Measurements from ENCODE around the gene DGKZ. TPM values are rescaled to one million over a fixed set of nuclear protein-coding genes. Genes with fewer than 3 reads are reported as not detected.
A peak's percentile ranks its signal among the peaks of the same experiment; 100 is the strongest.

Gene DGKZ
- total and polyA plus RNA-seq, 2 experiments from 2014 or later: 45.1 to 170 TPM

GRCh38 chr11:46387919-46388618 lies 40.8 kb downstream of the DGKZ start:
- peaks cover 49% of the 10 kb centered on the region for H3K27me3 ChIP-seq (ENCODE audit: insufficient read depth)
- H3K79me2 ChIP-seq (replicated peaks; ENCODE audit: insufficient read depth): no peaks in the 10 kb centered on the region
- peaks cover 19% of the 10 kb centered on the region for H3F3A ChIP-seq (replicated peaks; ENCODE audit: low read depth)
- no peaks in the 10 kb centered on the region; the same call in 1 of the 3 replicates for H3K9me3 Mint-ChIP-seq
- peaks cover 36% of the 10 kb centered on the region for H3K4me1 ChIP-seq (ENCODE audit: insufficient read depth)
- no peaks in the 10 kb centered on the region; the same call in 1 of the 2 replicates for H3K36me3 ChIP-seq (ENCODE audit: insufficient read depth)
- TF ChIP-seq CREB1 (CRISPR knock-in tag; IDR thresholded peaks at IDR 0.05; ENCODE audit: low read depth) (no peak), EZH2phosphoT487 (IDR thresholded peaks at IDR 0.05; ENCODE audit: unreplicated experiment) (no peak), JUNB (IDR thresholded peaks at IDR 0.05; ENCODE audit: unreplicated experiment) (no peak)
- H3K27ac Mint-ChIP-seq: no peak overlapping the region
- H3K4me1 Mint-ChIP-seq: peaks cover 36% of the 10 kb centered on the region
- H3K27ac ChIP-seq (ENCODE audit: low read depth): no peak overlapping the region
- H3K4me2 ChIP-seq: peak overlapping the region; percentile 88
- H3K9me2 ChIP-seq (ENCODE audit: insufficient read depth): no peaks in the 10 kb centered on the region
- H3K4me3 Mint-ChIP-seq: peak overlapping the region; percentile 69; the same call in 1 of the 3 replicates
- peaks cover 60% of the 10 kb centered on the region for H3K27me3 Mint-ChIP-seq (ENCODE audit: insufficient read depth, low read depth, poor library complexity)
- peak overlapping the region; percentile 76; the same call in 1 of the 2 replicates for H3K4me3 ChIP-seq
- no peak overlapping the region for H2AFZ ChIP-seq
- DNase-seq (ENCODE audit: low spot score) (peak; percentile 34), ATAC-seq (no peak)
- peaks cover 7% of the 10 kb centered on the region for H4K20me1 ChIP-seq (replicated peaks; ENCODE audit: insufficient read depth)
- H3K36me3 Mint-ChIP-seq (ENCODE audit: low read depth): peaks cover 11% of the 10 kb centered on the region

GRCh38 chr11:46388619-46389449 lies 41.6 kb downstream of the DGKZ start:
- no peak overlapping the region for H2AFZ ChIP-seq
- H3K27ac Mint-ChIP-seq: no peak overlapping the region
- no peaks in the 10 kb centered on the region for H3K79me2 ChIP-seq (replicated peaks; ENCODE audit: insufficient read depth)
- H3K4me1 ChIP-seq (ENCODE audit: insufficient read depth): peaks cover 29% of the 10 kb centered on the region
- peaks cover 67% of the 10 kb centered on the region for H3K27me3 Mint-ChIP-seq (ENCODE audit: insufficient read depth, low read depth, poor library complexity)
- peaks cover 33% of the 10 kb centered on the region for H3K4me1 Mint-ChIP-seq
- H4K20me1 ChIP-seq (replicated peaks; ENCODE audit: insufficient read depth): peaks cover 7% of the 10 kb centered on the region
- peak overlapping the region; percentile 88 for H3K4me2 ChIP-seq
- no peaks in the 10 kb centered on the region for H3K36me3 ChIP-seq (ENCODE audit: insufficient read depth)
- no peaks in the 10 kb centered on the region; the same call in 1 of the 3 replicates for H3K9me3 Mint-ChIP-seq
- DNase-seq (ENCODE audit: low spot score): peak; percentile 28
- H3K27ac ChIP-seq (ENCODE audit: low read depth): no peak overlapping the region
- peaks cover 57% of the 10 kb centered on the region for H3K27me3 ChIP-seq (ENCODE audit: insufficient read depth)
- ATAC-seq: peak; percentile 1; the same call in 1 of the 3 replicates
- H3K36me3 Mint-ChIP-seq (ENCODE audit: low read depth): peaks cover 4% of the 10 kb centered on the region; the same call in 2 of the 3 replicates
- peak overlapping the region; percentile 69 for H3K4me3 Mint-ChIP-seq
- TF ChIP-seq POLR2AphosphoS5 (IDR thresholded peaks at IDR 0.05; ENCODE audit: low read depth) (no peak), CREB1 (CRISPR knock-in tag; IDR thresholded peaks at IDR 0.05; ENCODE audit: low read depth) (no peak), REST (IDR thresholded peaks at IDR 0.05; ENCODE audit: unreplicated experiment) (no peak), EZH2phosphoT487 (IDR thresholded peaks at IDR 0.05; ENCODE audit: unreplicated experiment) (no peak), CTCF (conservative IDR thresholded peaks at IDR 0.05; ENCODE audit: low read depth in 2 of 2) (no peak), ZNF114 (CRISPR knock-in tag; IDR thresholded peaks at IDR 0.05) (no peak), STAT1 (IDR thresholded peaks at IDR 0.05; ENCODE audit: unreplicated experiment) (no peak)
- H3K4me3 ChIP-seq: peak overlapping the region; percentile 76
- H3F3A ChIP-seq (replicated peaks; ENCODE audit: low read depth): peaks cover 18% of the 10 kb centered on the region
- H3K9me2 ChIP-seq (ENCODE audit: insufficient read depth): no peaks in the 10 kb centered on the region

Measured in GM23338 (cell line).